HEK293 (cell line): Measurements from ENCODE around the gene GALNT4.

Experiments
- CTCF ChIA-PET: fragments of 350-600 bp; formaldehyde crosslinking; extraction: SDS; loops from one replicate; lab custom pipeline; 2021; ENCODE audit warnings: antibody characterized with exemption; lab: Yijun Ruan, JAX
- POLR2A ChIA-PET: fragments of 300-600 bp; formaldehyde crosslinking; extraction: SDS; loops from one replicate; lab custom pipeline; 2020; ENCODE audit warnings: antibody characterized with exemption, inconsistent platforms; lab: Yijun Ruan, JAX
- H3K27ac ChIP-seq: fragments of 200-500 bp; sonication (Bioruptor generic); 2 replicates; pipeline ENCODE4 v1.5.1; 2014; ENCODE audit warnings: low read depth, low read length, control low read depth, inconsistent platforms; ENCODE audit errors: extremely low read depth
- H3K36me3 ChIP-seq, 2 experiments: fragments of 200-500 bp in 1 of 2; sonication (Bioruptor generic) in 1 of 2; 1 replicate in 1 of 2; 2 replicates in 1 of 2; pipeline ENCODE4 v1.5.1; 2014 to 2017; ENCODE audit warnings: inconsistent platforms in 2 of 2, low read length in 2 of 2; ENCODE audit not compliant: control insufficient read depth in 2 of 2, insufficient read depth in 1 of 2
- H3K4me1 ChIP-seq: fragments of 200-500 bp; sonication (Bioruptor generic); 2 replicates; pipeline ENCODE4 v1.5.1; 2014; ENCODE audit warnings: mild to moderate bottlenecking, low read length, inconsistent platforms; ENCODE audit not compliant: control insufficient read depth, insufficient read depth
- H3K4me3 ChIP-seq: 2 replicates; pipeline ENCODE4 v1.5.1; 2011; ENCODE audit warnings: low read depth, mild to moderate bottlenecking, control low read depth, low read length, moderate library complexity
- H3K9me3 ChIP-seq: fragments of 200-500 bp; sonication (Bioruptor generic); 2 replicates; pipeline ENCODE4 v1.5.1; 2014; ENCODE audit warnings: low read depth, low read length, inconsistent platforms; ENCODE audit not compliant: control insufficient read depth, insufficient read depth
- GFI1B ChIP-seq: fragments of 450-650 bp; formaldehyde crosslinking; IDR thresholded peaks from 2 replicates; pipeline ENCODE4 v1.5.1; 2016; ENCODE audit warnings: missing biosample characterization, missing genetic modification characterization
- PRDM1 ChIP-seq: fragments of 450-650 bp; formaldehyde crosslinking; IDR thresholded peaks from 2 replicates; pipeline ENCODE4; 2016; ENCODE audit warnings: missing biosample characterization, missing genetic modification characterization
- ZNF133 ChIP-seq: fragments of 450-650 bp; formaldehyde crosslinking; IDR thresholded peaks from 2 replicates; pipeline ENCODE4 v1.5.1; 2016; ENCODE audit warnings: missing biosample characterization, missing genetic modification characterization
- ZNF2 ChIP-seq: fragments of 450-650 bp; formaldehyde crosslinking; IDR thresholded peaks from 2 replicates; pipeline ENCODE4 v1.5.1; 2016; ENCODE audit warnings: missing biosample characterization, missing genetic modification characterization
- ZNF510 ChIP-seq: fragments of 450-650 bp; formaldehyde crosslinking; IDR thresholded peaks from 2 replicates; pipeline ENCODE4 v1.5.1; 2018; ENCODE audit warnings: mild to moderate bottlenecking, missing genetic modification characterization, missing biosample characterization; ENCODE audit not compliant: insufficient replicate concordance
- ZNF529 ChIP-seq: fragments of 450-650 bp; formaldehyde crosslinking; IDR thresholded peaks from 2 replicates; pipeline ENCODE4 v1.5.1; 2017; ENCODE audit warnings: missing genetic modification characterization, missing biosample characterization; ENCODE audit not compliant: insufficient replicate concordance
- ZNF549 ChIP-seq: fragments of 450-650 bp; IDR thresholded peaks from 2 replicates; pipeline ENCODE4 v1.5.1; 2018; ENCODE audit warnings: missing biosample characterization, missing genetic modification characterization, mild to moderate bottlenecking, inconsistent platforms, moderate library complexity
- ZNF560 ChIP-seq: fragments of 450-650 bp; formaldehyde crosslinking; IDR thresholded peaks from 2 replicates; pipeline ENCODE4 v1.5.1; 2017; ENCODE audit warnings: missing biosample characterization, missing genetic modification characterization, borderline replicate concordance
- ZNF791 ChIP-seq: fragments of 450-650 bp; formaldehyde crosslinking; IDR thresholded peaks from 2 replicates; pipeline ENCODE4 v1.5.1; 2016; ENCODE audit warnings: missing biosample characterization, missing genetic modification characterization
- TF ChIP-seq, protein P1 (sequence below): fragments of 450-650 bp; formaldehyde crosslinking; IDR thresholded peaks from 2 replicates; pipeline ENCODE4 v1.5.1; 2016; ENCODE audit warnings: missing biosample characterization, missing genetic modification characterization
- TF ChIP-seq, protein P2 (sequence below): fragments of 450-650 bp; formaldehyde crosslinking; IDR thresholded peaks from 2 replicates; pipeline ENCODE4 v1.5.1; 2016; ENCODE audit warnings: missing biosample characterization, missing genetic modification characterization
- TF ChIP-seq, protein P3 (sequence below): fragments of 450-650 bp; formaldehyde crosslinking; IDR thresholded peaks from 2 replicates; pipeline ENCODE4 v1.5.1; 2016; ENCODE audit warnings: missing biosample characterization, missing genetic modification characterization
- TF ChIP-seq, protein P4 (sequence below): fragments of 450-650 bp; formaldehyde crosslinking; IDR thresholded peaks from 2 replicates; pipeline ENCODE4 v1.5.1; 2016; ENCODE audit warnings: missing biosample characterization, missing genetic modification characterization
- TF ChIP-seq, protein P5 (sequence below): fragments of 450-650 bp; formaldehyde crosslinking; IDR thresholded peaks from 2 replicates; pipeline ENCODE4 v1.5.1; 2016; ENCODE audit warnings: missing biosample characterization, missing genetic modification characterization
- TF ChIP-seq, protein P6 (sequence below): fragments of 450-650 bp; IDR thresholded peaks from 2 replicates; pipeline ENCODE4 v1.5.1; 2018; ENCODE audit warnings: missing biosample characterization, mild to moderate bottlenecking, missing genetic modification characterization
- TF ChIP-seq, protein P7 (sequence below): fragments of 450-650 bp; formaldehyde crosslinking; IDR thresholded peaks from 2 replicates; pipeline ENCODE4 v1.5.1; 2016; ENCODE audit warnings: missing biosample characterization, missing genetic modification characterization

Gene GALNT4

DNA sequence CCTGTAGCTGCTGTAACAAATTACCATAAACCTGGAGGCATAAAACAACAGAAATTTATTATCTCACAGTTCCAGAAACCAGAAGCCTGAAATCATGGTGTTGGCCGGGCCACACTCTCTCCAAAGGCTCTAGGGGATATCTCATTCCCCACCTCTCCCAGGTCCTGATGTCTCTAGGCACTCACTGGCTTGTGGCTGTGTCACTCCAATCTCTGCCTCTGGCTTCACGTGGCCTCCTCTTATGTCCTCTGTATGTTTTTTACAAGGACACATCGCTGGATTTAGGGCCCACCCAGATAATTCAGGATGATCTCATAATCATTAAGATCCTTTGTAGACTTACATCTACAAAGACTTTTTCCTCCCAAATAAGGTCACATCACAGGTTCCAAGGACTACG, 8.0 kb downstream of the GALNT4 start:
- no peak overlapping the region for H3K4me3 ChIP-seq
- CTCF ChIA-PET, result no interaction called here
- H3K27ac ChIP-seq, result no peak overlapping the region
- H3K36me3 ChIP-seq, result peaks cover 0 to 3% of the 10 kb centered on the region in 2 experiments; a peak in 1 of 3 replicates
- no peaks in the 10 kb centered on the region for H3K4me1 ChIP-seq
- TF ChIP-seq, protein P1, sequence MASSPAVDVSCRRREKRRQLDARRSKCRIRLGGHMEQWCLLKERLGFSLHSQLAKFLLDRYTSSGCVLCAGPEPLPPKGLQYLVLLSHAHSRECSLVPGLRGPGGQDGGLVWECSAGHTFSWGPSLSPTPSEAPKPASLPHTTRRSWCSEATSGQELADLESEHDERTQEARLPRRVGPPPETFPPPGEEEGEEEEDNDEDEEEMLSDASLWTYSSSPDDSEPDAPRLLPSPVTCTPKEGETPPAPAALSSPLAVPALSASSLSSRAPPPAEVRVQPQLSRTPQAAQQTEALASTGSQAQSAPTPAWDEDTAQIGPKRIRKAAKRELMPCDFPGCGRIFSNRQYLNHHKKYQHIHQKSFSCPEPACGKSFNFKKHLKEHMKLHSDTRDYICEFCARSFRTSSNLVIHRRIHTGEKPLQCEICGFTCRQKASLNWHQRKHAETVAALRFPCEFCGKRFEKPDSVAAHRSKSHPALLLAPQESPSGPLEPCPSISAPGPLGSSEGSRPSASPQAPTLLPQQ (tag by site-specific recombination), result peak; percentile 55; the same call in 1 of the 2 replicates
- TF ChIP-seq ZNF510 (no peak), ZNF133 (tag by site-specific recombination) (no peak), PRDM1 (tag by site-specific recombination) (no peak)
- TF ChIP-seq, all 188 proteins: peak for 1
- no peaks in the 10 kb centered on the region for H3K9me3 ChIP-seq
- POLR2A ChIA-PET, result no interaction called here

DNA sequence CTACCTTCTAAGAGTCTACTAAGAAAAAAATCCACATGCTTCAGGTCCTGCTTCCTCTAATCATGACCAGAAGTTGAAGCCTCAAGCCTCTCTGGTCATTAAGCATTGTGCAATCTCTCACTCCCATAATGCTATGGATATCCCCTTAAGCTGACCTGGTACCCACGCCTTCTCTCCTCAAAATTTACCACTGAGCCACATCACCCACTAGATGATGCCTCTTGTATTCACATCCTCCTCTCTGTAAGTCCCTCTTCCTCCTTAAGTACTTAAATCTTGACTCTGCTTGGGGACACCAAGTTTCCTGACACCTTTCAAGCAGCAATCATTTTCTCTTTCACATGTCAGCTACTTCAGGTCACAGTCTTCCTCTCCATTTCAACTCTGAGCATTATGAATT, 9.8 kb downstream of the GALNT4 start:
- H3K9me3 ChIP-seq, result no peaks in the 10 kb centered on the region
- TF ChIP-seq, protein P2, sequence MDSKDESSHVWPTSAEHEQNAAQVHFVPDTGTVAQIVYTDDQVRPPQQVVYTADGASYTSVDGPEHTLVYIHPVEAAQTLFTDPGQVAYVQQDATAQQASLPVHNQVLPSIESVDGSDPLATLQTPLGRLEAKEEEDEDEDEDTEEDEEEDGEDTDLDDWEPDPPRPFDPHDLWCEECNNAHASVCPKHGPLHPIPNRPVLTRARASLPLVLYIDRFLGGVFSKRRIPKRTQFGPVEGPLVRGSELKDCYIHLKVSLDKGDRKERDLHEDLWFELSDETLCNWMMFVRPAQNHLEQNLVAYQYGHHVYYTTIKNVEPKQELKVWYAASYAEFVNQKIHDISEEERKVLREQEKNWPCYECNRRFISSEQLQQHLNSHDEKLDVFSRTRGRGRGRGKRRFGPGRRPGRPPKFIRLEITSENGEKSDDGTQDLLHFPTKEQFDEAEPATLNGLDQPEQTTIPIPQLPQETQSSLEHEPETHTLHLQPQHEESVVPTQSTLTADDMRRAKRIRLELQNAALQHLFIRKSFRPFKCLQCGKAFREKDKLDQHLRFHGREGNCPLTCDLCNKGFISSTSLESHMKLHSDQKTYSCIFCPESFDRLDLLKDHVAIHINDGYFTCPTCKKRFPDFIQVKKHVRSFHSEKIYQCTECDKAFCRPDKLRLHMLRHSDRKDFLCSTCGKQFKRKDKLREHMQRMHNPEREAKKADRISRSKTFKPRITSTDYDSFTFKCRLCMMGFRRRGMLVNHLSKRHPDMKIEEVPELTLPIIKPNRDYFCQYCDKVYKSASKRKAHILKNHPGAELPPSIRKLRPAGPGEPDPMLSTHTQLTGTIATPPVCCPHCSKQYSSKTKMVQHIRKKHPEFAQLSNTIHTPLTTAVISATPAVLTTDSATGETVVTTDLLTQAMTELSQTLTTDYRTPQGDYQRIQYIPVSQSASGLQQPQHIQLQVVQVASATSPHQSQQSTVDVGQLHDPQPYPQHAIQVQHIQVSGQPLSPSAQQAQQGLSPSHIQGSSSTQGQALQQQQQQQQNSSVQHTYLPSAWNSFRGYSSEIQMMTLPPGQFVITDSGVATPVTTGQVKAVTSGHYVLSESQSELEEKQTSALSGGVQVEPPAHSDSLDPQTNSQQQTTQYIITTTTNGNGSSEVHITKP (tag by site-specific recombination), result no peak
- TF ChIP-seq, protein P3, sequence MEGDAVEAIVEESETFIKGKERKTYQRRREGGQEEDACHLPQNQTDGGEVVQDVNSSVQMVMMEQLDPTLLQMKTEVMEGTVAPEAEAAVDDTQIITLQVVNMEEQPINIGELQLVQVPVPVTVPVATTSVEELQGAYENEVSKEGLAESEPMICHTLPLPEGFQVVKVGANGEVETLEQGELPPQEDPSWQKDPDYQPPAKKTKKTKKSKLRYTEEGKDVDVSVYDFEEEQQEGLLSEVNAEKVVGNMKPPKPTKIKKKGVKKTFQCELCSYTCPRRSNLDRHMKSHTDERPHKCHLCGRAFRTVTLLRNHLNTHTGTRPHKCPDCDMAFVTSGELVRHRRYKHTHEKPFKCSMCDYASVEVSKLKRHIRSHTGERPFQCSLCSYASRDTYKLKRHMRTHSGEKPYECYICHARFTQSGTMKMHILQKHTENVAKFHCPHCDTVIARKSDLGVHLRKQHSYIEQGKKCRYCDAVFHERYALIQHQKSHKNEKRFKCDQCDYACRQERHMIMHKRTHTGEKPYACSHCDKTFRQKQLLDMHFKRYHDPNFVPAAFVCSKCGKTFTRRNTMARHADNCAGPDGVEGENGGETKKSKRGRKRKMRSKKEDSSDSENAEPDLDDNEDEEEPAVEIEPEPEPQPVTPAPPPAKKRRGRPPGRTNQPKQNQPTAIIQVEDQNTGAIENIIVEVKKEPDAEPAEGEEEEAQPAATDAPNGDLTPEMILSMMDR (tag by site-specific recombination), result no peak
- TF ChIP-seq ZNF549 (no peak), GFI1B (no peak), ZNF560 (tag by site-specific recombination) (no peak), ZNF529 (tag by site-specific recombination) (no peak), ZNF791 (tag by site-specific recombination) (no peak), ZNF2 (tag by site-specific recombination) (no peak)
- TF ChIP-seq, protein P4, sequence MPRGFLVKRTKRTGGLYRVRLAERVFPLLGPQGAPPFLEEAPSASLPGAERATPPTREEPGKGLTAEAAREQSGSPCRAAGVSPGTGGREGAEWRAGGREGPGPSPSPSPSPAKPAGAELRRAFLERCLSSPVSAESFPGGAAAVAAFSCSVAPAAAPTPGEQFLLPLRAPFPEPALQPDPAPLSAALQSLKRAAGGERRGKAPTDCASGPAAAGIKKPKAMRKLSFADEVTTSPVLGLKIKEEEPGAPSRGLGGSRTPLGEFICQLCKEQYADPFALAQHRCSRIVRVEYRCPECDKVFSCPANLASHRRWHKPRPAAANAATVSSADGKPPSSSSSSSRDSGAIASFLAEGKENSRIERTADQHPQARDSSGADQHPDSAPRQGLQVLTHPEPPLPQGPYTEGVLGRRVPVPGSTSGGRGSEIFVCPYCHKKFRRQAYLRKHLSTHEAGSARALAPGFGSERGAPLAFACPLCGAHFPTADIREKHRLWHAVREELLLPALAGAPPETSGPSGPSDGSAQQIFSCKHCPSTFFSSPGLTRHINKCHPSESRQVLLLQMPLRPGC, result no peak
- TF ChIP-seq, protein P5, sequence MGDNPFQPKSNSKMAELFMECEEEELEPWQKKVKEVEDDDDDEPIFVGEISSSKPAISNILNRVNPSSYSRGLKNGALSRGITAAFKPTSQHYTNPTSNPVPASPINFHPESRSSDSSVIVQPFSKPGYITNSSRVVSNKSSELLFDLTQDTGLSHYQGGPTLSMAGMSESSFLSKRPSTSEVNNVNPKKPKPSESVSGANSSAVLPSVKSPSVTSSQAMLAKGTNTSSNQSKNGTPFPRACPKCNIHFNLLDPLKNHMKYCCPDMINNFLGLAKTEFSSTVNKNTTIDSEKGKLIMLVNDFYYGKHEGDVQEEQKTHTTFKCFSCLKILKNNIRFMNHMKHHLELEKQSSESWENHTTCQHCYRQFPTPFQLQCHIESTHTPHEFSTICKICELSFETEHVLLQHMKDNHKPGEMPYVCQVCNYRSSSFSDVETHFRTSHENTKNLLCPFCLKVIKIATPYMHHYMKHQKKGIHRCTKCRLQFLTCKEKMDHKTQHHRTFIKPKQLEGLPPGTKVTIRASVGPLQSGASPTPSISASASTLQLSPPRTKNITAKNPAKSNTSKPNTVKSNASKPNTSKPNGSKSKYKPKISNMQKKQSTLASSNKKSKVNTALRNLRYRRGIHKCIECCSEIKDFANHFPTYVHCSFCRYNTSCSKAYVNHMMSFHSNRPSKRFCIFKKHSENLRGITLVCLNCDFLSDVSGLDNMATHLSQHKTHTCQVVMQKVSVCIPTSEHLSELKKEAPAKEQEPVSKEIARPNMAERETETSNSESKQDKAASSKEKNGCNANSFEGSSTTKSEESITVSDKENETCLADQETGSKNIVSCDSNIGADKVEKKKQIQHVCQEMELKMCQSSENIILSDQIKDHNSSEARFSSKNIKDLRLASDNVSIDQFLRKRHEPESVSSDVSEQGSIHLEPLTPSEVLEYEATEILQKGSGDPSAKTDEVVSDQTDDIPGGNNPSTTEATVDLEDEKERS (tag by site-specific recombination), result no peak
- TF ChIP-seq, protein P6, sequence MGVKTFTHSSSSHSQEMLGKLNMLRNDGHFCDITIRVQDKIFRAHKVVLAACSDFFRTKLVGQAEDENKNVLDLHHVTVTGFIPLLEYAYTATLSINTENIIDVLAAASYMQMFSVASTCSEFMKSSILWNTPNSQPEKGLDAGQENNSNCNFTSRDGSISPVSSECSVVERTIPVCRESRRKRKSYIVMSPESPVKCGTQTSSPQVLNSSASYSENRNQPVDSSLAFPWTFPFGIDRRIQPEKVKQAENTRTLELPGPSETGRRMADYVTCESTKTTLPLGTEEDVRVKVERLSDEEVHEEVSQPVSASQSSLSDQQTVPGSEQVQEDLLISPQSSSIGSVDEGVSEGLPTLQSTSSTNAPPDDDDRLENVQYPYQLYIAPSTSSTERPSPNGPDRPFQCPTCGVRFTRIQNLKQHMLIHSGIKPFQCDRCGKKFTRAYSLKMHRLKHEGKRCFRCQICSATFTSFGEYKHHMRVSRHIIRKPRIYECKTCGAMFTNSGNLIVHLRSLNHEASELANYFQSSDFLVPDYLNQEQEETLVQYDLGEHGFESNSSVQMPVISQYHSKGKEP, result no peak
- TF ChIP-seq, protein P7, sequence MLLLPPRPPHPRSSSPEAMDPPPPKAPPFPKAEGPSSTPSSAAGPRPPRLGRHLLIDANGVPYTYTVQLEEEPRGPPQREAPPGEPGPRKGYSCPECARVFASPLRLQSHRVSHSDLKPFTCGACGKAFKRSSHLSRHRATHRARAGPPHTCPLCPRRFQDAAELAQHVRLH (tag by site-specific recombination), result no peak
- POLR2A ChIA-PET, result no interaction called here
- H3K27ac ChIP-seq, result no peak overlapping the region
- H3K4me3 ChIP-seq, result no peak overlapping the region
- no peaks in the 10 kb centered on the region for H3K4me1 ChIP-seq
- no peaks in the 10 kb centered on the region; a peak in 1 of 3 replicates for H3K36me3 ChIP-seq
- CTCF ChIA-PET, result interaction anchor here (0.7 kb wide), 1 partner anchor 386 kb away, joined by 3 read pairs; no protein-coding TSS in a partner anchor
